GM10266 (cell line): ENCODE measurements around the gene MID1.

ENCODE experiments used
- DNase-seq: peaks from one replicate; pipeline ENCODE4 v3.0.0; 2012; ENCODE audit errors: extremely low spot score
- TF ChIP-seq, protein P1 (sequence below): IDR thresholded peaks from 2 replicates; pipeline ENCODE4 v1.5.1; 2012; ENCODE audit warnings: mild to moderate bottlenecking, low read depth; ENCODE audit not compliant: control insufficient read depth, insufficient read depth; ENCODE audit errors: missing control alignments

The MID1 gene

DNA sequence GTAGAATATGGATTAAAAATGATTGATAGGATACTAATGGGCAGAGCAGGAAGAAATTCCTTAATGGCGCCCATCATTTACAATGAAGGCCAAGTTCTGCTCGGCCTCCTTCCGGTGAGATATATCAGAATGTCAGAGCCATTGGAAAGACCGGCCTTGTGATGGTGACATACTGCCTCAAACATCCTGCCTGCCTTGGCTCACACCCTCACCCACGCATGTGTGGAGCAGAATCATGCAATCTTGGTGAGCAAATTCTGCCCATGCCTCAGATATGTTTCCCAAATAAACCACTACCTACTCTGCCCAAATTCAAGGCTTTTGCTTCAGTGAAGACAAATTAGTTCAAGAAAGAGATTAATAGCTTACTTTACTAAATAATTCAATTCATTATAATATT, 163.3 kb downstream of the MID1 start:
- TF ChIP-seq, protein P1, sequence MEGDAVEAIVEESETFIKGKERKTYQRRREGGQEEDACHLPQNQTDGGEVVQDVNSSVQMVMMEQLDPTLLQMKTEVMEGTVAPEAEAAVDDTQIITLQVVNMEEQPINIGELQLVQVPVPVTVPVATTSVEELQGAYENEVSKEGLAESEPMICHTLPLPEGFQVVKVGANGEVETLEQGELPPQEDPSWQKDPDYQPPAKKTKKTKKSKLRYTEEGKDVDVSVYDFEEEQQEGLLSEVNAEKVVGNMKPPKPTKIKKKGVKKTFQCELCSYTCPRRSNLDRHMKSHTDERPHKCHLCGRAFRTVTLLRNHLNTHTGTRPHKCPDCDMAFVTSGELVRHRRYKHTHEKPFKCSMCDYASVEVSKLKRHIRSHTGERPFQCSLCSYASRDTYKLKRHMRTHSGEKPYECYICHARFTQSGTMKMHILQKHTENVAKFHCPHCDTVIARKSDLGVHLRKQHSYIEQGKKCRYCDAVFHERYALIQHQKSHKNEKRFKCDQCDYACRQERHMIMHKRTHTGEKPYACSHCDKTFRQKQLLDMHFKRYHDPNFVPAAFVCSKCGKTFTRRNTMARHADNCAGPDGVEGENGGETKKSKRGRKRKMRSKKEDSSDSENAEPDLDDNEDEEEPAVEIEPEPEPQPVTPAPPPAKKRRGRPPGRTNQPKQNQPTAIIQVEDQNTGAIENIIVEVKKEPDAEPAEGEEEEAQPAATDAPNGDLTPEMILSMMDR = no peak
- no peak for DNase-seq

DNA sequence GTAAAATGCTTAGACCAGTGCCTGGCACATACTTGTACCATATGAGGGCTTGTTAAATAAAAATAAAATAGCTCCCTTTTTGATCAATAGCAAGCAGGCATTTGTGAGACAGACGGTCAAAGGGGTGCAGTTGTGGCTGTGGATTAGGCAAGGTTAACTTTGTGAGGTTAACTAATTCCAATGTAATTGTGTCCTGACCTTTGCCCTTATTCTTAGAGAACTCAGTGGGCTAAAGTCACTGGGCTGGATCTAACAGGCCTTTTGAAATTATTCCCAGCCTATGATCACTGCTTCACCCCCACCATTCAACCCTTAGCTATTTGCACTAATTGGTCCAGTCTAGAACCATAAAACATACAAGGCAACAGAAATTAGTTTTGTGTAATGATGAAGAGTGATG, 166.4 kb downstream of the MID1 start:
- TF ChIP-seq, protein P1 = no peak
- no peak for DNase-seq

DNA sequence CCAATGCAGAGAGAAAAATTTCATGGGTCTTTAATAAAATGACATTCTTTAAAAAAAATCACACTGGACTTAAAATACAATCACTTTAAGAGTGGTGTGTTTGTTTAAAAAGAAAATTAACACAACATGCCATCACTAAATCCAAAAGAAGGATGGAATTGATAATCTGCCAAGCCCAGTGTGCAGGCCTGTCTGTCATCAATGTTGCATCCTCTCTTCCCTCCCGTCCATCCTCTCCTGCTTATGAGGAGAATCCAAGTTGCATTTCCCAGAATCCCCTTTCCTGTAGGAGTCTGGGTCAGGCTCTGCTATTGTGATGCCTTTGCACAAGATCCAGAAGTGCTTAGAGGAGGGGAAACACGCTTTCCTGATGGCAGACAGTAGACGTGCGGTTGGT, 169.4 kb downstream of the MID1 start:
- no peak for DNase-seq
- TF ChIP-seq, protein P1 = no peak

DNA sequence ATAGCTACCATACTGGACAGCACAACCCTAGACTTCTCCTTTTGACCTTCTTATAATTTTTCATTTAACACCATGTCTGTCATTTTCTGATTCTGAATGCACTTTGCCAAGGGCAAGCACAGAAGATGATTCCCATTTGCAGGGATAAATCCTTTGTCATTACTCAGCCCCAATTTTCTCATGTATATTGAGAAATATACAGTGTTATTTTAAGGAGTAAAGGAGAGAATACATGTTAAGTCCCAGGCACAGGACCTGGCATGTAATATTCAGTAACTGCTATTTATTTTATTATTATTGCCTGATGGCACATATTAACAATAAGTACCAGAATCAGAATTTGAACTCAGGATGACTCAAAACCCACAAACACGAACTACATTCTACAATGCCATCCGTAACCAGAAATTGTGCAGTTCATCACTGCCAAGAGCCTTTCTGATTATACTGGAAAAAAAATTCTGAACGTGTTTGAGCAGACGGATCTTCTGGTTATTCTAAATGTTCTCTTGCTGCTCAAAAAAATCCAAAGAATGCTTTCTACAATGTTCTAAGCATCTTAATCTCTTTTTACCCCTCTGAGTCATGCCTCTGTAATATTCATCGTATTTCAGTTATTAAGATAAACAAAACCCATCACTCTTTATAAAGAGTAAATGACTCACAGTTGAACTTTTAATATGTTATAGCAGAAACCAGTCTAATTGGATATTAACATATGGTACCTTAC, 170.0 kb downstream of the MID1 start:
- DNase-seq = no peak
- TF ChIP-seq, protein P1 = no peak

DNA sequence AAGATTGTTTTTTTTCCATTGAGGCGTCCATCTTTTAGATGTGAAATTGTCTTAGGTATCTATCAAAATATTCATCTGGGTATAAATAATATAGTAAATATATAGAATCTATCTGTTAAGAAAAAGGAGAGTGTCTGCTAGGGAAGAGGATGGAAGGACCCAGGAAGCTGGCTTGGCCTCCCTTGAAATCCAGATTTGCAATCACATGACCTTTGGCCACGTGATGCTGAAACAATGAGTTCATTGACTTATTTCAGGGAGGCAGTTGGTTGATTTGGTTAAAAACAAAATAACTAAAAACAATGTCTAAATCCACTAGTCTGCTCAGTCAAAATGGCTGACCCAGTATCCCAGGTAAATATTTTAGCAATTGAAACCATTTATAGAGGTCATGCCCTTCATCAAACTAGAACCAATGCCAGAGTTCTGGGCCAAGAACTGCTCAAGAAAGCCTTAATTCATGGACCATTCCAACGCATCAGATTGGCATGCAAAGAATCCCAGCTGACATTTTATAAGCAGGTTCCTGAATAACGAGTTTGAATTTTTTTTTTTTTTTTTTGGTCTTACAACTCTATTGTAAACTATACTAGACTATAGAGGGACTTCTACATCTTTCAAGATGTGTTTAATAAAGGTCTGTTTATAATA, 172.7 kb downstream of the MID1 start:
- TF ChIP-seq, protein P1 = no peak
- no peak for DNase-seq

DNA sequence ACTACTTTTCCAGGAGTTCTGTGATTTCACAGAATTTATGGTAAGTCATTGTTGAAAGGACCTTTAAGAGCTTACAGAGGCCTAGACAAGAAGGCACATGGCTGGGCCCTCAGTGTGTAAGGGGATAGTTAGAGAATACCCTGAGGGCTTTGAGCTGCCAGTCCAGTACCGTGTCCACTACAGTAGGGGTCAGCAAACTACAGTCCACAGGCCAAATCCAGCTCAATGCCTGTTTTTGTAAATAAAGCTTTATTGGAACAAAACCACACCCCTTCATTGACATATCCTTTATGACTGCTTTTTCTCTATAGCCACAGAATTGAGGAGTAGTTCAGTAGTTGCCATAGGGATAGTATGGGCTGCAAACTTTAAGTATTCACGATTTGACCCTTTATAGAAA, 176.2 kb downstream of the MID1 start:
- no peak for DNase-seq
- TF ChIP-seq, protein P1 = no peak

DNA sequence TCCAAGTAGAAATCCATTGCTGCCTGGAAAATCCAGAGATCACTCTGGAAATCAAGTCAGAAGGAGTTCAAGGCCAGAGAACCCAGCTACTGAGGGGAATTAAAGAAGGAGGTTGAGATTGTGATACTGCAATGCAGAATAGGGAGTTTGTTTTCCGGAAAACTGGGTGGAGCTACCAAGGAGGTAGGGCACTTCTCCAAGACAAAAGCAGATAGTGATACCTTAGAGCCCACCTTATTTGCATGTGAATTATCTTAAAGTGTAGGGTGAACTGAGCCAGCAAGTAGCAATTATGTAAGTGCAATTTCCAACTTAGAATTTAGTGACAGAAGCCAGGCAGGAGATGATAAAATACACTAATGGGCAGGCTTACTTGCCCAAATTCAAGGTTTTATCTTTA, 178.9 kb downstream of the MID1 start:
- no peak for DNase-seq
- TF ChIP-seq, protein P1 = no peak
